Renal cortex interstitium (tissue), 15 donors: Measurements from ENCODE around the gene SP140L. TPM values are rescaled to one million over a fixed set of nuclear protein-coding genes. Genes with fewer than 3 reads are reported as not detected.
A peak's percentile ranks its signal among the peaks of the same experiment; 100 is the strongest.
"Not testable (repeated sequence)": the region's sequence is repeated elsewhere in the genome, so short reads cannot be mapped to it uniquely, and the experiment has no call there.

Experiments used
- DNase-seq, 11 donors: peaks; one replicate each; pipeline ENCODE4 v3.0.0-alpha.2; 2013; ENCODE audit warnings: low read depth in 9 of 11, low spot score in 4 of 11; ENCODE audit errors: extremely low read depth in 1 of 11
- long read RNA-seq, 16 experiments: transcript quantifications; one replicate each; lab custom pipeline, GENCODE V29; 2026
- polyA plus RNA-seq, 3 donors: library from polyadenylated mRNA; unstranded; fragments of 120-200 nt; gene quantifications; one replicate each; pipeline ENCODE4 v1.2.1, GENCODE V29; 2013; ENCODE audit not compliant: insufficient read length in 3 of 3

SP140L gene
- 10 to 100 TPM in 2 of 3 donors, 1 to 10 TPM in 1; 7.6 to 12.5 (median 10.1) TPM for polyA plus RNA-seq
- long read RNA-seq, donor 1, partial matches to known transcripts = 0 of 1 reads
- long read RNA-seq, donor 1, other reads (novel, unspliced or antisense) = 0 of 1 reads
- long read RNA-seq, donor 2, partial matches to known transcripts = 0 of 1 reads
- long read RNA-seq, donor 2, other reads (novel, unspliced or antisense) = 0 of 1 reads
- long read RNA-seq, donor 3 = 0 reads
- long read RNA-seq, donor 4 = 0 reads
- long read RNA-seq, donor 5 = 0 reads
- long read RNA-seq, donor 6, partial matches to known transcripts = 0 of 1 reads
- long read RNA-seq, donor 6, other reads (novel, unspliced or antisense) = 0 of 1 reads
- long read RNA-seq, donor 7, partial matches to known transcripts = 0 of 2 reads
- long read RNA-seq, donor 7, other reads (novel, unspliced or antisense) = 0 of 2 reads
- long read RNA-seq, donor 8, partial matches to known transcripts = 11 of 12 reads
- long read RNA-seq, donor 8, other reads (novel, unspliced or antisense) = 0 of 12 reads
- long read RNA-seq, donor 9, partial matches to known transcripts = 0 of 1 reads
- long read RNA-seq, donor 9, other reads (novel, unspliced or antisense) = 0 of 1 reads
- long read RNA-seq, donor 10 = 0 reads
- long read RNA-seq, donor 11 = 0 reads
- long read RNA-seq, donor 12 = 0 reads
- long read RNA-seq, donor 13 = 0 reads
- long read RNA-seq, donor 14 = 0 reads
- long read RNA-seq, donor 15 = 0 reads
- long read RNA-seq, donor 16, partial matches to known transcripts = 0 of 2 reads
- long read RNA-seq, donor 16, other reads (novel, unspliced or antisense) = 0 of 2 reads

DNA sequence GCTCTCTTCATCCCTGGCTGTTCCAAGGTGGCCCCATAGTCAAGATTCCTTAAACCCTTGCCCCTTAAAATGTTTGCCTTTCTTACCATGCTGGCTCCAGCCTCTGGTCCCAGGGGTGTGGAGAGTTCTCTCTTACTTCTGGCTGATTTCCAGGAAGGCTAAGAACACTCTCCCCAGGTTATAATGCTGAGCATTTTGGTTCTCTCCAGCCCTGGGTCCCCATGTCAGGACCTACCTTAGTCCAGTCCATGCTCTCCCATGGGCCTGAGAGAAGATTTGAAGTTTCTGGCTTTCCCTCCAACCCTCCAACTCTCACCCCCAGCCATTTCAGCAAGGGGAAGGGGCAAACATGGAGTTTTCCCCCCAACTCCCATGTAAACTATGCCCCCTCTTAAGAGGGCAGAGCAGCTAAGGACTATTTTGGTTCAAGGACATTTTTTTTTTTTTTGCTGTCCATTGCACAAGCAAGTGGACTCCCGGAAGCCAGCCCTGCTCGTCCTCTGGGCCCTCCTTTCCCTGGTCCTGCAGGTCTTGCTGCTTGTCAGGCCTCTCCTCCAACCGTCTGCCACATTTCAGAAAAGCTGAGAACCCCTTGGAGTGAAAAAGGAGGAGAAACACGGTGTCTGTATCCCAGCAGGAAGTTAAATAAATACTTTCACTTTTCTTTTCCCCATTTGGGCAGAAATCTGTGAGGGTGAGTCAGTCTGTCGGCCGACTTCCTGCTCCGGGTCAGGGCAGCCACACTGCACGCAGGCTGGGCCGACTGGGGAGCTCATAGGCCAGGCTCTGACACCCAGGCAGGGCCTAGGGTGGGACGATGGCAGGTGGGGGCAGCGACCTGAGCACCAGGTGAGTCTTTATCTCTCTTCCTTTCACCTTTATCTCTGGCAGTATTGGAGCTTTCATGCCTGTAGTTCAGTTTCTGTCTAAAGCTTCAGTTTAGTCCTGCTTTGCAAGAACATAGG, at the start of gene SP140L:
Gene SP140L (plus strand): TSS at position 741 of the 965 bp plus-strand sequence. CDS start 77 bp downstream, at position 818.
- peak in 6 of 11 donors; percentile 18 to 31 (median 27) for DNase-seq

DNA sequence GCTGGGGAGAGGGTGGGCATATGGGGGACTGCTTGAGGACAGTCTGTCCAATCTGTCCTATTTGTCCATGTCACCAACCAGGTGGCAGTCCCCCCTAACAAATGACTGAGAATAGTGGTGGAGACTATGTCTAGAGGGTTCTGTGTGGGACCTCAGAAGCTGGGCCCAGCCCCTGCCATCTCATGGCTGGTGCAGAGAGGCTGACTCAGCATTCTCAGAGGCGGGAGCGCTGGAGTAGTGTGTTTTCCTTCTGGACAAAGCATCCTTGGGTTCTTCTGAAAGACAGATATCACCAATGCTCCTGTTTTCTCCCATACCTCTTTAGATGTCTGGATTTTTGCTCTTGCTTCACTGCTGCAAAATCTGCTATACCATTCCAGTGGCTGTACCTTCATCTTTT, 44.1 kb upstream of the SP140L start:
- no peak for DNase-seq

DNA sequence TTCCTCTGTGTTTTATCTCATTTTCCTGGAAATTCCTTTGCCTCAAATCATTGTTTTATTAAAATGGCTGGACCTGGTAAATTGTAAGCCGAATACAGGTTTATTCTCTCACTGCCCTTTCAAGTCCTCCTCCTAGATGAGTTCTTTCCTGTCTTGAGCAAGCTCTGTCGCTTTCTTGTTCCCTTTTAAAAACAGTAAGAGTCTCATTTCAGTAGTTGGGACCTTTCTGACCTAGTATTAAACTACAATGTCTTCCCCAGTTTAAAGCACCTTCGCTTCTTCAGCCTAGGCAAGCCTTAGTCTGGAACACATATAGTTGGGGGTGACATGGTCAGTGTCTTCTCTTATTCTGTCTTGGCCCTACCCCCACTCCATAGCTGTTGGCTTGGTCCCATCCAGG, 40.9 kb upstream of the SP140L start:
- DNase-seq = no peak

DNA sequence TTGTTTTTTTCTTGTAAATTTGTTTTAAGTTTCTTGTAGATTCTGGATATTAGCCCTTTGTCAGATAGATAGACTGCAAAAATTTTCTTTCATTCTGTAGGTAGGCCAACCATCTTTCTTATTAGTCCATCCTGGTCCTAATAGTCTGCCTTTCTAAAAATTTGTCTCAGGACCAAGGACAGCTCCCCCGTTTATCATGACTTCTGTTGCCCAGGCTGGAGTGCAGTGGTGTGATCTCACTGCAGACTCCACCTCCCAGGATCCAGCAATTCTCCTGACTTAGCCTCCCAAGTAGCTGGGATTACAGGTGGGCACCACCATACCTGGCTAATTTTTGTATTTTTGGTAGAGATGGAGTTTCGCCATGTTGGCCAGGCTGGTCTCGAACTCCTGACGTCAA, 37.7 kb upstream of the SP140L start:
- DNase-seq = peak in 6 of 11 donors; percentile 1 to 11 (median 5)

DNA sequence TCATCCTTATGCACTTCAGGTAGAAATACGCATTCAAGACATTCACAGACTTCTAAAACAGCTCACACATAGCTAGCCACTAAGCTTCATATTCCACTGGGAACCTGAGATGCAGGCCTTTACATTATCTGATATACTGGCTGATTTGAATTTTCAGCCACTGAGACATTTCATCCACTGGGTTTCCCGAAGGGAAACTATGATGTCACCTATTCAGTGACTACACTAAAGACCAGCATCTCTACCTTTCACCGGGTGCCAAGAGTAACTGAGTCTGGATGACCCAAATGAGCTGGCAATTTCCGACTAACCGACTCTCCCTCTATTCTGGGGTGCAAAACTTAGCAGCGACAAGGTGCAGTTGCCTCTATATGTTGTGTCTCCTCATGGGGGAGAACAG, 31.8 kb upstream of the SP140L start:
- no peak for DNase-seq

DNA sequence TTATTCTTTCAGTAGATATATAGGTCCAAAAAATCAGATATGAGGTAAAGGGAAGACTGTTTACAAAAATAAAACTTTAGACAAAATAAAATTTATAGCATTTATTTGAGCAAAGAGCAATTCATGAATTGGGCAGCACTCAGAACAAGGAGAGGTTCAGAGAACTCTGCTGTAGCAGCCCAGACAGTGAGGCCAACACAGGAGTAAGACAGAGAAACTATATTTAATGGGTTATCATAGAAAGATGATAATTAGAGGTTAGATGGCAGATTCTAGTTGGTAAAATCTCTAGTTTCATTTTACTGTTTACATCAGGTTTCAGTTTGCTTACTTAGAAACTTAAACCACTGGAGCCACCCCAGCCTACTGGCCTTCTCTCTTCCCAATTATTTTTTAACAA, 30.1 kb upstream of the SP140L start:
- DNase-seq = no peak

DNA sequence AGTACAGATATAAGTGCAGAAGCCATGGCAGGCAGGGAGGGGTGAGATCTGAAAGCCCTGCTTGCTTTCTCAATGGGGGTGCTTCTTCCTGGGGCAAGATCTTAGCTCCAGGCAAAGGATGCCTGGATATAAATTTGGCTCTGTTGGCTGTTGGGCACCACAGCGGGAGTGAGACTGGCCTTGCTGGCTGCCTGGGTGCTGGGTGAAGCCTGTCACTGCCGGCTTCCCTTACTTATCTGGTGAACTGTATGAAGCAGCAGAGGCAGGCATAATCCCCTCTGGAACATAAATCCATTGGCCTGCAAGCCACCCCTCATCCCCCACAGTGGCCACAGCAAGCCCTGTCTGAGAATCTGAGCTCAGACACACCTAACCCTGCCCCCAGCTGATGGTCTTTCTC, 27.4 kb upstream of the SP140L start:
- DNase-seq = no peak

DNA sequence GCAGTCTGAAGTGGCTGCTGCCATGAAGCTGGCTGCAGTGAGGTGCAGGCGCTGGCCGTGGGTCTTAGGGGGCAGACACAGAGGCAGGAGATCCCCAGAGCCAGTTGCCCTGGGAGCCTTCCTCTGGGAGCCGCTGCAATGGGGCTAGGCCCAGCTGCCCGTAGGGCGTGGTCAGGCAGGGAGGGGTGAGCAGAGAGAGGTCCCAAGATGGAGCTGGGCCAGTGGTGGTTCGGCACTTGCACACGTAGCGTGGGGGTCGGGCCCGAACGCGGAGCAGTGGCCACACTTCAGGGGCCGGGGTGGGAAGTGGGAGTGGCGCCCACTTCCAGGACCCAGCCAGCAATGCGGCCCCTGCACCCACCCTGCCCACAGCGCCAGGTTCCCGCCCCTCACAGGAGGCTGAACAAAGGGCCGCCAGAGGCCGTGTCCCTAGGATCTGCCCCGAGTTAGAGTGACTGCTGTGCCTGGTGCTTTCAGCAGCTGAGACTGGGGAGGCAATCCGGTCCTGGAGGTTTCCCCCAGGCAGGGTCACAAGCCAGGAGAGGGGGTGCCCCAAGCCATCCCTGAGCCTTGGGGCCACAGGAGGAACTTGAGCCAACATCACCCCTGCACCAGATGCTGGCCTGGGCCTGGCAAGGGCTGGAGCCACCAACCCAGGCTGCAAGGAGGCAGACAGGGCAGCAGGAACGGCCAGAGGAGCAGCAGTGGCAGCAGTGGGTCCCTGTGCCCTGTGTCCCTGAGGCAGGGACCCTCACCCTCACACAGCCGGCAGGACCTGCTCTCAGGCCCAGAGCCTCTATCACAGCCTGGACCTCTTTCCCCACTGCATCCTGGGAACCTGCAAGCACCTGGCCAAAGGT, 21.3 kb upstream of the SP140L start:
- no peak for DNase-seq

DNA sequence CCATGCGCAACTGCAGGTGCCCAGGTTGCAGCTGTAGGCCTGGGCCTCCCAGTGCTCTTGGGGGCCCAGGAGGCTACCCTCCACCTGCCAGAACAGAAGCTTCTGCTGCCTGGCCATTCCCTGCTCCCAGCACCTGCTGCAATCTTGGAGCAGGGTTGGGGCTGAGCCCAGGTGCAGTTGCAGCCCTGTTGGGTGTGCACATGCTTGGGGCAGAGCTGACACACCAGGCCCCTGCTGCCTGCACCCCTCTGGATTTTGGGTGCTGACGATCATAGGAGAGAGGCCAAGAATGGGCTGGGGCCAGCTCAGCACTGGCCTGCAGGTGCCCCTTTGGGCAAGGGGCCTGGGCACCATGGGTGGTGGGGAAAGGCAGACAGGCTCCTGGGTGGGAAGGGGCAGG, 20.5 kb upstream of the SP140L start:
- no peak for DNase-seq

DNA sequence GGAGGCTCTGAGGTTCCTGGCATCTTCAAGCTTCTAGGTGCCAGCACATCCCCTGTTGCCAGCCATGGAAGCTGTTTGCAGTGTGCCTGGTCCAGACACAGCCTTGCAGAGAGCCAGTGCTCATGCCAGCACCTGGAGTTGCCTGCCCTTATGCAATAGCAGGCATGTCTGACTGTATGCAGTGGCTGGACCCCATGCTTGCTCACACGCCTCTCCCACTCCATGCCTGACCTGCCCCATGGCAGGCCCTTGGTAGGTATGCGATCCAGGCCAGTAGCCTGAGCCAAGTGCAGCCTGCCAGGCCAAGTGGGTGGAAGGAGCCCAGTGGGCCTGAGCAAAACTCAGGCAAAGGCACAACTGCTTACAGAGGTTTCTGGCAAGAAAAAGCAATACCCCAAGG, 19.5 kb upstream of the SP140L start:
- no peak for DNase-seq

DNA sequence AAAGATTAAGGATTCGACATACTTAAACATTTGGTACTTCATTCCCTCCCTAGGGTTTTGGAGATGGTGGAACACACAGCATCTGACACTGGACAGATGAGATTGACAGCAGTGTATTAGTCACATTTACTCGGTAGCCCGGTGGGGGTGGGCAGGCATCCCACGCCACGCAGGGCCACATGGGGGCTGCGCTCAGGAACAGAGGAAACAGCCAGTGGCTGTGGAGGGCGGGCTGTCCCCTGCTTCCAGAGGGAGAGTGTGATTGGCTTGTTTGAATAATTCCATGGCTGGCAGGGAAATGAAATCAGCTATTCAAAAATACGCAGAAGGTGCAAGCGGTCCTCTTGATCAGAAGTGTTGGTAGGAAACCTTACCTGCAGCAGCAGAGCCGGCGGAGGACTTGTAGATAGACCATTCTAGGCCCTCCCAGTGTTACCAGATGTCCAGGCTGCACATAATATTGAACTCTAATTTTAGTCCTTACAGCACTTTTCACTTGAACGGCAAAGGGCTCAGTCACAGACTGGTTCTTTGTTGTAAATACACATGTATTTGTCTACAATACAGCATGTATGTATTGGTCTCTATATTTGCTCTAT, 18.5 kb upstream of the SP140L start:
- no peak for DNase-seq

DNA sequence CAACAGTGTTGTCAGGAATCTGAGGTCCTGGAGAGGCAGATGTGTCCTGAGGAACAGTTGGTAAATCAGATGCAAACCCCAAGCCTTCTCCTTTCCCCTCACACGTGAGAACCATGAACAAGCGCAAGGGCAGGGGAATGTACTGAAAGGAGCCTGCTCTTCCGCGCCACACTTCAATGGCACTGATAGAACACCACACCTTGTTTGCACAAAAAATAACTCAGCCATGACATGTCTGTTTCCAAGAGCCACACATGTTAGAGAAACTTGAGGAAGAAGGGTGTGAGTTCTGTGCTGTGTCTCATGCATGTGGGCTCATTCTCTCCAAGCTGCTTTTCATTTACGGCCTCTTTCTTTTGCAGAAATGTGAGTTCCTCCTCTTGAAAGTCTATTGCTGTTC, 16.2 kb upstream of the SP140L start:
- DNase-seq = not testable (repeated sequence)

DNA sequence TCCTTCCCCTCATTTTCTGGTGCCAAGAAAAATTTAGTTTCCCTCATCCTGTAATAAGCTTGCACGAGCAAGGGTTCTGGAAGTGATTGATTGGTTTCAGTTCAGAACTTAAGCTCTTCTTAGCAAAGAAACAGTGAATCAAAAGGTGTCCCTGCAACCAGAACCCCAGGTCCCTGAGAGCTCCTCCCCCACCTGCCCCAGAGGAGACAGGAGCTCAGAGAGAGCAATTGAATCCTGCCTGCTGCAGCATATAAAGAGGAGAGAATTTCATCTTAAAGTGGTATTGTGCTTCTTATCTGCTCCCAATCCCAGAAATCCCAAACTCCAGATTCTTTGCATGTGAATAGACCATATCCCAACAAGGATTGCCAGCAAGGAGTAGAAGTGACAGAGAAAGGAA, 15.4 kb upstream of the SP140L start:
- DNase-seq = not testable (repeated sequence)

DNA sequence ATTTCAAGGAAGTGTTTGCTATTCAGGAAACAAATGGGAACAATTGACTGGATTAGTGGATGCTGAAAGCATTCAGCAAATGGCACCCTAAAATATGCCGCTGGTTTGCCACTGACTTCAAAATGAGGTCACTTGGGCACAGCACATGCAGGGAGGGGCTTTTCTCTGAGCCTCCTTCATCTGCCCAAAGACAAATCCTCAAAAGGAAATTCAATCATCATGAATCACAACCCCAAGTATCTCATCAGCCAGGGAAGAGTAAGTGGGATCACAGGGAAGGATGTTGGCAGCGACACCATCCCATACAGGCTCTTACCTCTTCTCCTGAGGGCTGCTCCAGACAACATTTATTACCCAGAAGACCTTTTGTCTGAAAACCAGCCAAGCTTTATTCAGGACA, 14.4 kb upstream of the SP140L start:
- DNase-seq = no peak

DNA sequence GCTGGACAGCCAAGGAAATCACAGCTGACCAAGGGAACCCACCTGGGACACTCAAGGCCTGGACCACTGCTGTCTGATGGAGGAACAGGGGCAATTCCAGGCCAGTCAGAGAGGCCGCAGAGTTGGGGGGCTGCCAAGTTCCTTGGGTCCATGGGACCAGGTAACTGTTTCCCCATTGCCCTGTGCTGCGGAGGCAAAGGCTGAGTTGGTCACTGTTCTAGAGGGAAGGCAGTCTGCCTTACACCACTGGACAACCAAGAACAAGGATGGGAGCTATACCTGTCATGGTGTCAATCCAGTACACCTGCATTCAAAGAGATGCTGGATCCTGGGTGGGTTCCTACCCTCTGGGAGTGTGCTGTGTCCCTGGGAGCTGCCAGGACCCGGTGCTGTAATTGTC, 9.6 kb upstream of the SP140L start:
- DNase-seq = no peak

DNA sequence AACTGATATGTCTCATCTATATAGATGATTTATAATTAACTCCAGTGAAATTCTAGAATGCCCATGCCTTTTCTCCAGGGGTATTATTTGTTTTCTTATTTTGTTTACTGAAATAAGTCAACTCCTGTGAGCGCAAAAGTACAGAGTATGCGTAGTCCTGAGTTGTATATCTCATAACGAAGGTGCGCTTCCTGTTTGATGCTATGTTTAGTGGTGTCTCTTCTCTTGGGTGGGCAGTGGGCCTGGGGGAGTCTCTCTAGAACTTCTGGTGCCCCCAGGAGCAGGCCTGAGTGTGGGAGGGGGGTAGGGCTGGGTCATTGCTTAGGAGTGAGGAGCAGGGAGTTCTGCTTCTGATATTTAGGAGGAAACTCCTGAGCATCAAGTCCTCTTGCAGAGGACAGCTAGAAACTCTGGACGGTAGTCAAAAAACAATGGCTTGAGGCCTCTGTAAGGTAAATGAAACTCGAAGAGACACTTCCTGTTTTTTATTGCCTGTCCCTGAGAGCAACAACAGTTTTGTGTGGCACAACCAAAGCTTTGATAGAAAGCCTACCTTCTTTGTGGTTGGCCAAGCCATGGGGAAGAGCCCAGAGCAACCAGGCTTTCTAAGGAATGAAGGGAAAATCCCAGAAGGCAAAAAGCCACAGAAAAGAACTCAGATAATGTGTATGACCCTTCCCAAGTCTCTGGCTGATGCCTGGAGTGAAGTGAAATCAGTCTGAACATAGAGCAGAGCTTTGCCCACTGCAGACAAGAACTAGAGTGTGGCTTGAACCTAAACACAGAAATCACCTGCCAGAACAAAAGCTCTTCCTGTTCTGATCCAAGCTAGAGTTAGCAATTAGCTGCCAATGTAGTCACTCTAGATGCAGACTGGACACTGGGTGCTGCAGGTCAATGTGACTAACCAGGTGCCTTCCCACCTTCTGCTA, 8.5 kb upstream of the SP140L start:
- DNase-seq = no peak
